ENCODE data around the gene TRIM54. TPM values are rescaled to one million over a fixed set of nuclear protein-coding genes. Genes with fewer than 3 reads are reported as not detected.

Gene TRIM54
- total RNA-seq, 6 experiments from 2014 or later = 0.14 to 0.25 TPM; not detected in 4

- WGBS (ENCODE audit: insufficient coverage, low coverage, low lambda C conversion rate, missing lambda C conversion rate) = 78% methylated on average over 1 of the region's 1 CpG
- no peaks in the 10 kb centered on the region for H3K27me3 ChIP-seq
- intact Hi-C loops (cut with DNase I) = loop anchor here (10.0 kb wide), 2 partner anchors 143 to 183 kb away; partner anchors contain the start of genes PREB (in 1 of the 2) and PRR30 (in 1 of the 2)
- no peak for DNase-seq
- TF ChIP-seq CTCF (IDR thresholded peaks at IDR 0.05) = no peak
- no peak for TF ChIP-seq POLR2A (IDR thresholded peaks at IDR 0.05)
- no peak overlapping the region for H3K4me3 ChIP-seq
- no peaks in the 10 kb centered on the region for H3K36me3 ChIP-seq
- no peak for ATAC-seq
- no peaks in the 10 kb centered on the region for H3K9me3 ChIP-seq
- no peaks in the 10 kb centered on the region for H3K4me1 ChIP-seq
- no peak overlapping the region for H3K27ac ChIP-seq
These were observed 4.2 kb upstream of the TRIM54 start for GRCh38 chr2:27278010-27278409.

- Histone ChIP-seq H3K36me3 (no peaks in the 10 kb centered on the region), H3K4me1 (no peaks in the 10 kb centered on the region), H3K9me3 (no peaks in the 10 kb centered on the region), H3K4me3 (no peak overlapping the region), H3K27me3 (no peaks in the 10 kb centered on the region), H3K27ac (no peak overlapping the region)
- intact Hi-C loops (cut with DNase I) = no loop called here
- no peak for ATAC-seq
- TF ChIP-seq POLR2A (IDR thresholded peaks at IDR 0.05) (no peak), CTCF (IDR thresholded peaks at IDR 0.05) (no peak)
- 66% methylated on average over 3 of the region's 3 CpGs for WGBS (ENCODE audit: insufficient coverage, low coverage, low lambda C conversion rate, missing lambda C conversion rate)
- no peak for DNase-seq
These were observed 1.4 kb upstream of the TRIM54 start for GRCh38 chr2:27280826-27281225.

- Histone ChIP-seq H3K36me3 (no peaks in the 10 kb centered on the region), H3K9me3 (no peaks in the 10 kb centered on the region), H3K27ac (no peak overlapping the region), H3K4me3 (no peak overlapping the region), H3K27me3 (no peaks in the 10 kb centered on the region), H3K4me1 (no peaks in the 10 kb centered on the region)
- TF ChIP-seq POLR2A (IDR thresholded peaks at IDR 0.05) = no peak
- TF ChIP-seq CTCF (IDR thresholded peaks at IDR 0.05) = no peak
- ATAC-seq (no peak), DNase-seq (no peak)
- intact Hi-C loops (cut with DNase I) = no loop called here
- 49% methylated on average over 3 of the region's 3 CpGs for WGBS (ENCODE audit: insufficient coverage, low coverage, low lambda C conversion rate, missing lambda C conversion rate)
These were observed 787 bp upstream of the TRIM54 start for GRCh38 chr2:27281442-27281841.

- Histone ChIP-seq H3K4me1 (peaks cover 0 to 5% (median 0%) of the 10 kb centered on the region in 4 donors), H3K27me3 (no peaks in the 10 kb centered on the region), H3K36me3 (no peaks in the 10 kb centered on the region), H3K27ac (no peak overlapping the region), H3K4me3 (no peak overlapping the region), H3K9me3 (no peaks in the 10 kb centered on the region)
- 56% methylated on average over 3 of the region's 5 CpGs for WGBS (ENCODE audit: insufficient coverage, low coverage, low lambda C conversion rate, missing lambda C conversion rate)
- no peak for DNase-seq
- no peak for TF ChIP-seq CTCF (IDR thresholded peaks at IDR 0.05)
- intact Hi-C loops (cut with DNase I) = no loop called here
- ATAC-seq = peak in 1 of 4 donors; percentile 26
These were observed 663 bp downstream of the TRIM54 start for GRCh38 chr2:27282892-27283291.

GRCh38 chr2:27284996-27285395 is 2.8 kb downstream of the TRIM54 start:
- peaks cover 0 to 5% (median 0%) of the 10 kb centered on the region in 4 donors for H3K4me1 ChIP-seq
- no peaks in the 10 kb centered on the region for H3K27me3 ChIP-seq
- H3K27ac ChIP-seq = no peak overlapping the region
- no peak for DNase-seq
- TF ChIP-seq CTCF (IDR thresholded peaks at IDR 0.05) (no peak), POLR2A (IDR thresholded peaks at IDR 0.05) (no peak)
- no peak overlapping the region for H3K4me3 ChIP-seq
- H3K36me3 ChIP-seq = no peaks in the 10 kb centered on the region
- 78% methylated on average over 1 of the region's 1 CpG for WGBS (ENCODE audit: insufficient coverage, low coverage, low lambda C conversion rate, missing lambda C conversion rate)
- H3K9me3 ChIP-seq = no peaks in the 10 kb centered on the region
- intact Hi-C loops (cut with DNase I) = no loop called here
- ATAC-seq = no peak

All from right lobe of liver (tissue), 6 donors.